ENCODE results near the gene GTF2A1L.

DNA sequence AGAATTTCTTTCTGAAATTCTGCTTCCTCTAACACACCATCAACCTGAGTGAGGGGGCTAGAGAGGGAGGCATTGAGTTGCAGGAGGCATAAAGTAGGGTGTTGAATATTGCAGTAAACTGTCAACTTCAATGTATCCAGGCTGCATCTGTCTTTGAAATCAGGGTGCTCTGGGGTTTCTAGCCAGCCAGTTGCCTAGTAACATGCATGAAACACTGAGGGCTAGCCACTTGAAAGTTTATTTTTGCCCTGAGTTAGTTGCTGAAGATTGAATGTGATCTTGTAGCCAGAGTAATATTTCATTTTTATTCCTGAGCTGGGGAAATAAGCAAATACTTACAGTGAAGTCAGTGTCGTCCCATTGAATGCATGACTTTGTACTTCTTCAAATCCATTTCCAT, 96.0 kb downstream of the GTF2A1L start:
- TF ChIP-seq, protein P1, sequence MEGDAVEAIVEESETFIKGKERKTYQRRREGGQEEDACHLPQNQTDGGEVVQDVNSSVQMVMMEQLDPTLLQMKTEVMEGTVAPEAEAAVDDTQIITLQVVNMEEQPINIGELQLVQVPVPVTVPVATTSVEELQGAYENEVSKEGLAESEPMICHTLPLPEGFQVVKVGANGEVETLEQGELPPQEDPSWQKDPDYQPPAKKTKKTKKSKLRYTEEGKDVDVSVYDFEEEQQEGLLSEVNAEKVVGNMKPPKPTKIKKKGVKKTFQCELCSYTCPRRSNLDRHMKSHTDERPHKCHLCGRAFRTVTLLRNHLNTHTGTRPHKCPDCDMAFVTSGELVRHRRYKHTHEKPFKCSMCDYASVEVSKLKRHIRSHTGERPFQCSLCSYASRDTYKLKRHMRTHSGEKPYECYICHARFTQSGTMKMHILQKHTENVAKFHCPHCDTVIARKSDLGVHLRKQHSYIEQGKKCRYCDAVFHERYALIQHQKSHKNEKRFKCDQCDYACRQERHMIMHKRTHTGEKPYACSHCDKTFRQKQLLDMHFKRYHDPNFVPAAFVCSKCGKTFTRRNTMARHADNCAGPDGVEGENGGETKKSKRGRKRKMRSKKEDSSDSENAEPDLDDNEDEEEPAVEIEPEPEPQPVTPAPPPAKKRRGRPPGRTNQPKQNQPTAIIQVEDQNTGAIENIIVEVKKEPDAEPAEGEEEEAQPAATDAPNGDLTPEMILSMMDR (IDR thresholded peaks at IDR 0.05) = no peak
- no peak for TF ChIP-seq POLR2A (IDR thresholded peaks at IDR 0.05)
